ENCODE results near the gene ZNF565.
"Not testable (repeated sequence)": the region's sequence is repeated elsewhere in the genome, so short reads cannot be mapped to it uniquely, and the experiment has no call there.

The ZNF565 gene

DNA sequence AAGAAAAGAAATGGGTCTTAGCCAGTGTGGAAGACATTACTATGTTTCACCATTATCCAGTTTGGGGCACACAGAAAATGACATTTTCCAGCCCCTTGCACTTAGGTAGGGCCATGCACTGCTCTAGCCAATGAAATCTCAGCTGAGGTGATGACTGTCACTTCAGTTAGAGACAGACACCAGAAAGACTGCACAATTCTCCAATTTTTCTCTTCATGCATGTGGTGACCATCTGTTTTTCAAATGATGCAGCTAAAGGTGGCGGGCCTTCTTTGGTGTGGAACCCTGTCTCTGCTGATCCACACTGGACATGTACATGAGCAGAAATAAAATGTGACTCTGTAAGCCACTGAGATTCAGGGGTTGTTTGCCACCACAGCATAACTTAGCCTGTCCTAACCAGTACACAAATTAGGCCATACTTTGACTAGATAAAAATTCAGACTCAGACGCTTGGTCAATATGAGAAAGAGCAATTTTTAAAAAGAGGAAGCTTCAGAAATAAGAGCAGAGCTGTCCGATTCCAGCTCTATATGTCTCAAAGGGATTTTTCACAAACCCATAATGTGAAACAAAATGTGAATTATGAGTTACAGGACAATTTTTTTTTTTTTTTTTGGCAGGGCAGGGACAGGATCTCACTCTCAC lies 6.7 kb downstream of the ZNF565 start:
- no peak for TF ChIP-seq CTCF (IDR thresholded peaks at IDR 0.05; ENCODE audit: low read depth, low read length)
- Histone ChIP-seq H3K27ac (no peak overlapping the region), H3K27me3 (ENCODE audit: insufficient read depth, low read depth, severe bottlenecking) (no peaks in the 10 kb centered on the region), H3K9me3 (ENCODE audit: severe bottlenecking) (no peaks in the 10 kb centered on the region), H3K4me3 (ENCODE audit: low read depth, low read length) (no peak overlapping the region), H3K36me3 (no peaks in the 10 kb centered on the region)
- no peak for DNase-seq

DNA sequence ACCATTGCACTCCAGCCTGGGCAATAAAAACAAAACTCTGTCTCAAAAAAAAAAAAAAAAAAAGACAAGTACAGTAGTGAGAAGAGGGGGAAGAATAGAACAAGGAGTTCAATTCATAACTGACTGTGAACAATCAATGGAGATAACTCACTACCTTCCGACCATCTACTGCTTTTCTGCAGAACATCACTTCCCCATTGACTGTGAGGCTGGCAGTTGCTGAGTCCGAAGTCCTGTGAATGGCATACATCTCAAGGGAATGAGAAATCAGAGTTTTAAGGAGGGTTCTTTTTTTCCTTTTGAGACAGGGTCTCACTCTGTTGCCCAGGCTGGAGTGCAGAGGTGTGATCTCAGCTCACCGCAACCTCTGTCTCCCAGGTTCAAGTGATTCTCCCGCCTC lies 11.2 kb downstream of the ZNF565 start:
- Histone ChIP-seq H3K36me3 (no peaks in the 10 kb centered on the region), H3K4me3 (ENCODE audit: low read depth, low read length) (no peak overlapping the region), H3K9me3 (ENCODE audit: severe bottlenecking) (no peaks in the 10 kb centered on the region), H3K27ac (no peak overlapping the region), H3K27me3 (ENCODE audit: insufficient read depth, low read depth, severe bottlenecking) (no peaks in the 10 kb centered on the region)
- TF ChIP-seq CTCF (IDR thresholded peaks at IDR 0.05; ENCODE audit: low read depth, low read length), result no peak
- DNase-seq, result no peak

- H3K36me3 ChIP-seq, result no peaks in the 10 kb centered on the region
- H3K27me3 ChIP-seq (ENCODE audit: insufficient read depth, low read depth, severe bottlenecking), result no peaks in the 10 kb centered on the region
- TF ChIP-seq CTCF (IDR thresholded peaks at IDR 0.05; ENCODE audit: low read depth, low read length), result no peak
- H3K27ac ChIP-seq, result no peak overlapping the region
- no peak for DNase-seq
- H3K4me3 ChIP-seq (ENCODE audit: low read depth, low read length), result no peak overlapping the region
- no peaks in the 10 kb centered on the region for H3K9me3 ChIP-seq (ENCODE audit: severe bottlenecking)
Observed at GRCh38 chr19:36201684-36202083, 12.8 kb downstream of the ZNF565 start.

DNA sequence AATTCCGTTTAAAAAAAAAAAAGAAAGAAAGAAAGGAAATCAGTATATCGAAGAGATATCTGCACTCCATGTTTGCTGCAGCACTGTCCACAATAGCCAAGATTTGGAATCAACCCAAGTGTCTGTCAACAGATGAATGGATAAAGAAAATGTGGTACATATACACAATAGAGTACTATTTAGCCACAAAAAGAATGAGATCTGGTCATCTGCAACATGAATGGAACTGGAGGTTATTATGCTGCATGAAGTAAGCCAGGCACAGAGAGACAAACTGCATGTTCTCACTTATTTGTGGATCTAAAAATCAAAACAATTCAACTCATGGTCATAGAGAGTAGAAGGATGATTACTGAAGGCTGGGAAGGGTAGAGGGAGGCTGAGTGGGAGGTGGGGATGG lies 16.3 kb downstream of the ZNF565 start:
- no peak for TF ChIP-seq CTCF (IDR thresholded peaks at IDR 0.05; ENCODE audit: low read depth, low read length)
- no peaks in the 10 kb centered on the region for H3K9me3 ChIP-seq (ENCODE audit: severe bottlenecking)
- no peak overlapping the region for H3K4me3 ChIP-seq (ENCODE audit: low read depth, low read length)
- H3K27me3 ChIP-seq (ENCODE audit: insufficient read depth, low read depth, severe bottlenecking), result no peaks in the 10 kb centered on the region
- no peak for DNase-seq
- no peak overlapping the region for H3K27ac ChIP-seq
- H3K36me3 ChIP-seq, result no peaks in the 10 kb centered on the region

GRCh38 chr19:36196249-36196648 lies 18.2 kb downstream of the ZNF565 start:
- Histone ChIP-seq H3K27ac (no peak overlapping the region), H3K9me3 (ENCODE audit: severe bottlenecking) (no peaks in the 10 kb centered on the region), H3K27me3 (ENCODE audit: insufficient read depth, low read depth, severe bottlenecking) (no peaks in the 10 kb centered on the region), H3K36me3 (no peaks in the 10 kb centered on the region), H3K4me3 (ENCODE audit: low read depth, low read length) (no peak overlapping the region)
- no peak for DNase-seq
- TF ChIP-seq CTCF (IDR thresholded peaks at IDR 0.05; ENCODE audit: low read depth, low read length), result no peak

DNA sequence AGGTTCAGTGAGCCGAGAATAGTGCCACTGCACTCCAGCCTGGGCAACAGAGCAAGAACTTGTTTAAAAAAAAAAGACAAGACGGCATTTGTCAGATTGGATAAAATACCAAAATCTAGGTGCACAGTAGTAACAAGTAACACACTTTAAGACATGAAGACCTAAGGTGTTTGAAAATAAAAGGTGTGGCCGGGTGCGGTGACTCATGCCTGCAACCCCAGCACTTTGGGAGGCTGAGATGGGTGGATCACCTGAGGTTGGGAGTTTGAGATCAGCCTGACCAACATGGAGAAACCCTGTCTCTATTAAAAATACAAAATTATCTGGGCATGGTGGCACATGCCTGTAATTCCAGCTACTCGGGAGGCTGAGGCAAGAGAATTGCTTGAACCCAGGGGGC lies 27.7 kb downstream of the ZNF565 start:
- not testable (repeated sequence) for H3K9me3 ChIP-seq (ENCODE audit: severe bottlenecking); DNase-seq; H3K4me3 ChIP-seq (ENCODE audit: low read depth, low read length)

More for the DNA sequence above, 27.7 kb downstream of the ZNF565 start:
- not testable (repeated sequence) for H3K27me3 ChIP-seq (ENCODE audit: insufficient read depth, low read depth, severe bottlenecking); H3K36me3 ChIP-seq; H3K27ac ChIP-seq

All from WERI-Rb-1 (cell line).